SK-N-SH treated with all-trans-retinoic acid at 6 μM for 48 hours (cell line): ENCODE results near the gene SEC24A.

ENCODE experiments used
- CSDC2 ChIP-seq: fragments of 250-450 bp; sonication (Bioruptor Pico); IDR thresholded peaks from 2 replicates; pipeline ENCODE4 v1.5.0; 2020; ENCODE audit warnings: mild to moderate bottlenecking, moderate library complexity
- RARB ChIP-seq: fragments of 250-450 bp; sonication (Bioruptor Pico); IDR thresholded peaks from 2 replicates; pipeline ENCODE4 v1.8.0; 2021; ENCODE audit warnings: mild to moderate bottlenecking, moderate library complexity
- SNAI2 ChIP-seq: fragments of 250-450 bp; sonication (Bioruptor Pico); IDR thresholded peaks from 2 replicates; pipeline ENCODE4 v1.5.0; 2020; ENCODE audit warnings: mild to moderate bottlenecking, moderate library complexity
- TOX ChIP-seq: fragments of 250-450 bp; sonication (Bioruptor Pico); IDR thresholded peaks from 2 replicates; pipeline ENCODE4 v1.8.0; 2021; ENCODE audit warnings: mild to moderate bottlenecking, moderate library complexity, borderline replicate concordance
- TF ChIP-seq, protein P1 (sequence below): fragments of 250-450 bp; sonication (Bioruptor Pico); IDR thresholded peaks from 2 replicates; pipeline ENCODE4 v1.5.1; 2021; ENCODE audit warnings: mild to moderate bottlenecking, moderate library complexity

DNA sequence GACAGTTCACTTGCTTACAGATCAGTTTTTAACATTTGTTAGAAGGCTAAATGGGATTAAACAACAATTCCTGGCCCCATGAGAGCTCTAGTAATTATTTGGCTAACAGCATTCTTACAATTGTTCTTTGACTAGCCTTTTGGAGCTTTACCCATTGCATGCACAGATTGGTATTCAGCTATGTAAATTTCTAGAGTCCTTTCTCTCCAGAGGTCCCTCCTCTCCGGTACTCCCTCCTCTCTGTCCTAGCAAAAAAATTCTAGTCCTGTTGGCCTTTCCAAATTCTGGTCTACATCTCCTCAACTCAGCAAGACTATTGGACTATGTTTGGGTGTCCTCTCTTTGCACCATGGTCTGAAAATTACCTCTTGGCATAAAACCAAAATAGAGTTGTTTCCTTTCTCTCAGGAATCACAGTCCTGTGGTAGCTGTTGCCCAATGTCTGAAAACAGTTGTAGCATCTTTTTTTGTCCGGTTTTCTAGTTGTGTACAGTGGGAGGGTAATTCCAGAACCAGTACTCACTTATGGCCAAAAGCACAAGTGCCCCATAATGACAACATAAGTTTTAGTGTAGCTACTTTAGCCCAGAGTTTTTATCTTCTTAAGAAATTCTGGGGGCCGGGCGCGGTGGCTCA lies 34.0 kb upstream of the SEC24A start:
- TF ChIP-seq SNAI2 = no peak
- TF ChIP-seq CSDC2 = no peak
- TF ChIP-seq, protein P1, sequence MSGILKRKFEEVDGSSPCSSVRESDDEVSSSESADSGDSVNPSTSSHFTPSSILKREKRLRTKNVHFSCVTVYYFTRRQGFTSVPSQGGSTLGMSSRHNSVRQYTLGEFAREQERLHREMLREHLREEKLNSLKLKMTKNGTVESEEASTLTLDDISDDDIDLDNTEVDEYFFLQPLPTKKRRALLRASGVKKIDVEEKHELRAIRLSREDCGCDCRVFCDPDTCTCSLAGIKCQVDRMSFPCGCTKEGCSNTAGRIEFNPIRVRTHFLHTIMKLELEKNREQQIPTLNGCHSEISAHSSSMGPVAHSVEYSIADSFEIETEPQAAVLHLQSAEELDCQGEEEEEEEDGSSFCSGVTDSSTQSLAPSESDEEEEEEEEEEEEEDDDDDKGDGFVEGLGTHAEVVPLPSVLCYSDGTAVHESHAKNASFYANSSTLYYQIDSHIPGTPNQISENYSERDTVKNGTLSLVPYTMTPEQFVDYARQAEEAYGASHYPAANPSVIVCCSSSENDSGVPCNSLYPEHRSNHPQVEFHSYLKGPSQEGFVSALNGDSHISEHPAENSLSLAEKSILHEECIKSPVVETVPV (CRISPR knock-in tag) = no peak
- TF ChIP-seq TOX (CRISPR knock-in tag) = no peak
- no peak for TF ChIP-seq RARB (CRISPR knock-in tag)
